ENCODE results near the gene TADA2B. TPM values are rescaled to one million over a fixed set of nuclear protein-coding genes. Genes with fewer than 3 reads are reported as not detected.

The TADA2B gene
- total RNA-seq, 6 donors from 2014 or later = 20.8 to 29.0 (median 26.2) TPM

DNA sequence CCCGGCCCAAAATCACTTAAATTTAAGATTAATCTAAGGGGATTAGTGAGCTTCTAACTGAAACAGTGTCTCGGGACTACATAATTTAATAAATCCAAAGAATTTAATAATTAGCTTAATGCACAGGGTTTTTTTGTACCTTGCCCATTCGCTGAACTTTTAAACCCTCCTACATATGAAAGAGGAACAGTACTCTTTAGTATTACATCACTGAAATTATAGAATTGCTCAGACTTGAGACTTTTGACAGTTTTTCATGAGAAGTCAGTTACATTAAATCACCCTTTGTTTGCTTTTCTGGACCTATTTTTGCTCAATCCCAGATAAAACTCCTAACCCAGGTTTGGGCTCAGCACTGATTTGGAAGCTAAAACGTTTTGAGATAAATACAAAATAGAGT is 2.4 kb upstream of the TADA2B start:
- TF ChIP-seq EP300 (IDR thresholded peaks at IDR 0.05) (no peak), POLR2A (IDR thresholded peaks at IDR 0.05) (no peak), POLR2AphosphoS5 (IDR thresholded peaks at IDR 0.05) (no peak)
- TF ChIP-seq, protein P1, sequence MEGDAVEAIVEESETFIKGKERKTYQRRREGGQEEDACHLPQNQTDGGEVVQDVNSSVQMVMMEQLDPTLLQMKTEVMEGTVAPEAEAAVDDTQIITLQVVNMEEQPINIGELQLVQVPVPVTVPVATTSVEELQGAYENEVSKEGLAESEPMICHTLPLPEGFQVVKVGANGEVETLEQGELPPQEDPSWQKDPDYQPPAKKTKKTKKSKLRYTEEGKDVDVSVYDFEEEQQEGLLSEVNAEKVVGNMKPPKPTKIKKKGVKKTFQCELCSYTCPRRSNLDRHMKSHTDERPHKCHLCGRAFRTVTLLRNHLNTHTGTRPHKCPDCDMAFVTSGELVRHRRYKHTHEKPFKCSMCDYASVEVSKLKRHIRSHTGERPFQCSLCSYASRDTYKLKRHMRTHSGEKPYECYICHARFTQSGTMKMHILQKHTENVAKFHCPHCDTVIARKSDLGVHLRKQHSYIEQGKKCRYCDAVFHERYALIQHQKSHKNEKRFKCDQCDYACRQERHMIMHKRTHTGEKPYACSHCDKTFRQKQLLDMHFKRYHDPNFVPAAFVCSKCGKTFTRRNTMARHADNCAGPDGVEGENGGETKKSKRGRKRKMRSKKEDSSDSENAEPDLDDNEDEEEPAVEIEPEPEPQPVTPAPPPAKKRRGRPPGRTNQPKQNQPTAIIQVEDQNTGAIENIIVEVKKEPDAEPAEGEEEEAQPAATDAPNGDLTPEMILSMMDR (IDR thresholded peaks at IDR 0.05) = no peak
- 81% methylated on average over 4 of the region's 4 CpGs for WGBS, 2 donors
- Histone ChIP-seq H3K9me3 (no peaks in the 10 kb centered on the region), H3K4me1 (peaks cover 23 to 35% (median 27%) of the 10 kb centered on the region in 4 donors), H3K27ac (no peak overlapping the region), H3K27me3 (no peaks in the 10 kb centered on the region), H3K4me3 (no peak overlapping the region), H3K36me3 (no peaks in the 10 kb centered on the region)
- no peak for ATAC-seq (ENCODE audit: low FRiP score in 2 of 2)
- no peak for DNase-seq

DNA sequence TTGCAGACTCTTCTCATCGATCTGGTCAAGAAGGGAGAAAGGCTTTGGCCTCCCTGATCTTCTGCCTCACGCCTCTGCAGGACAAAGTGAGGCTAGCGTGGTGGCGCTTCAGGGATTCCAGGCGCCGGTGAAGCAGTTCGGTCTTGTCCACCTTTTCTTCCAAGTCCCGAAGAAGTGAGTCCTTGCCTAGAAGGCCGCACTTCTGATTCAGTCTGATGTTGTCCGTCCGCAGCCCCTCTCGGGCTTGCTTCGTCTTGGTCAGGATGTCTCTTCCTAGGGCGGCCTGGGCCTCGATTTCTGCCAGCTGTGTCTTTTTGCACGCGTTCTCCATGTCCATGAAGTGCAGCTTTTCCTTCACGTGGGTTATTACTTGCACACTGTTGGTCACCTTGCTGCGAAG is 1.9 kb upstream of the TADA2B start:
- DNase-seq (no peak), ATAC-seq (ENCODE audit: low FRiP score in 2 of 2) (no peak)
- H3K27me3 ChIP-seq = no peaks in the 10 kb centered on the region
- TF ChIP-seq, protein P1 (IDR thresholded peaks at IDR 0.05) = no peak
- TF ChIP-seq POLR2A (IDR thresholded peaks at IDR 0.05) = no peak
- no peak for TF ChIP-seq EP300 (IDR thresholded peaks at IDR 0.05)
- TF ChIP-seq POLR2AphosphoS5 (IDR thresholded peaks at IDR 0.05) = no peak
- WGBS, 2 donors = 93 to 95% methylated on average over 19 of the region's 19 CpGs
- H3K36me3 ChIP-seq = no peaks in the 10 kb centered on the region
- H3K27ac ChIP-seq = no peak overlapping the region
- H3K9me3 ChIP-seq = no peaks in the 10 kb centered on the region
- no peak overlapping the region for H3K4me3 ChIP-seq
- peaks cover 27 to 40% (median 32%) of the 10 kb centered on the region in 4 donors for H3K4me1 ChIP-seq

DNA sequence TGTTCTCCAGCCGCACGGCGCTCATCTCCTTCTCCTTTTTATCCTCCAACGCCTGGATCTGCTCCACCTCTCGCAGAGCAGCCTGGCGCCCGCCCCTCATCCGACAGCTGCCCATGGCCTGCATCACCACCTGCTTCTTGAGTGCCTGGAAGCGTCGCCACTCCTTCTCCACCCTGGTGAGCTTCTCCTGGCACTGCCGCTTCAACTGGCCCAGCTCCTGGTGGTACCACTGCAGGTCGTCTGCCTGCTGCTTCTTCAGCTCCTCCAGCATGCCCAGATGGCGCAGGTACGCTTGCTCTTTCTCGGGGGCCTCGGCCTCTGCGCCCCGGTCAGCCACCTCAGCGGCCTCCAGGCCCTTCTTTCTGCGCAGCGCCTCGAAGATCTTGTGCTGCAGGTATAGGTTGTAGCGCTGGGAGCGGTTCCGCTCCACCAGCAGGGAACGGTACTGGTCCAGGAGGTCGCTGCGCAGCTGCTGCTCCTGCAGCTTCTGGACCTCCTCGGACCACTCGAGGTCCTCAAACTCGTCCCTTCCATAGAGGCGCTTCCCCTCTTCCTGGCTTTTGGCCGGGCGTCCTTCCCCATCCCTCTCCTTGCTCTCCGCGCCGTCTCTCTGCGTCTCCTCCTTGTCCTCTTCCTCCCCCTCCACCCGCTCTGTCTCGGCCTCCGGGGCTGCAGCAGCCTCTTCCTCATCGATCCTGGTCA is 1.2 kb upstream of the TADA2B start:
- Histone ChIP-seq H3K4me3 (peak overlapping the region; percentile 63 to 87 (median 72)), H3K9me3 (no peaks in the 10 kb centered on the region), H3K27me3 (no peaks in the 10 kb centered on the region), H3K36me3 (no peaks in the 10 kb centered on the region), H3K4me1 (peaks cover 27 to 47% (median 39%) of the 10 kb centered on the region in 4 donors), H3K27ac (peak overlapping the region; percentile 75 to 86 (median 84))
- TF ChIP-seq POLR2AphosphoS5 (IDR thresholded peaks at IDR 0.05) = no peak
- TF ChIP-seq POLR2A (IDR thresholded peaks at IDR 0.05) = no peak
- TF ChIP-seq EP300 (IDR thresholded peaks at IDR 0.05) = no peak
- TF ChIP-seq, protein P1 (IDR thresholded peaks at IDR 0.05) = no peak
- peak in 1 of 2 donors; percentile 79 for DNase-seq
- no peak for ATAC-seq (ENCODE audit: low FRiP score in 2 of 2)
- WGBS, 2 donors = 15% methylated on average over 37 to 40 of the region's 42 CpGs

DNA sequence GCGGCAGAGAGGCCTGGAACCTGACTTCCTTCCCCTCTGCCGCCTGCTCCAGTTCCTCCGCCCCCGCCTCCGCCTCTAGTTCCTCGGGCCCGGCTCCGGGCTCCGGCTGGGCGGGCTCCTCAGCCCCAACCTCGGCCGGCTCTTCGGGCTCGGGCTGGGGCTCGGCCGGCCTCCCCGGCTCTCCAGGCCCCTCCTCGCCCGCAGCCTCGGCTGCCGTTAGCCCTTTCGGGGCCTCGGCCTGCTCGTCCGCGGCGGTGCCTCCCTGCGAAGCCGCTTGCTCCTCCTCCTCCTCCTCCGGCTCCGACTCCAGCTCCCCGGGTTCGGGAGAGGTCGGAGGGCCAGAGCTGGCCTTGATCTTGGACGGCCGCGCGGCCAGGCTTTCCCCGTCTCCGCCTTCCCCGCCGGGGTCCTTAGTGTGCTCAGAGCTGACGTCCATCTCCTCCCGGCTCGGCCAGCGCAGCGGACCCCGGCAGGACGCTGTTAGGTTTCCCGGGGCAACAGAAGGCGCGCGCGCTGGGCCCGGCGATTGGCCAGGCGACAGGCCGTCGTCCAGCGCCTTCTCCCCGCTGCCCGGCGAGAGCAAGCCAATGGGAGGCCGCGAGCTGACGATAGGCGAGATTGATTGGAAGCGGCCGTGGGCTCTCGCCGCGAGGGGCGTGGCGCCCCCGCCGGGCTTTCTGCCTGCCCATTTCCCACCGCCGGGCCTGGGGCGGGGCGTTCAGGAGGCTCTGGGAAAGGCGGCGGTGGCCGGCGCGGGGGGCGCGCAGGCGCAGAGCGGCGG is 479 bp upstream of the TADA2B start:
- TF ChIP-seq EP300 (IDR thresholded peaks at IDR 0.05) = no peak
- peak; percentile 21 to 54 for TF ChIP-seq POLR2AphosphoS5 (IDR thresholded peaks at IDR 0.05)
- TF ChIP-seq, protein P1 (IDR thresholded peaks at IDR 0.05) = peak; percentile 34 to 96 (median 92)
- peak in 2 of 4 donors; percentile 46 to 54 for TF ChIP-seq POLR2A (IDR thresholded peaks at IDR 0.05)
- H3K4me3 ChIP-seq = peak overlapping the region; percentile 63 to 87 (median 72)
- peaks cover 27 to 50% (median 39%) of the 10 kb centered on the region in 4 donors for H3K4me1 ChIP-seq
- no peaks in the 10 kb centered on the region for H3K36me3 ChIP-seq
- WGBS, 2 donors = 0 to 2% methylated on average over 9 to 43 of the region's 90 CpGs
- no peaks in the 10 kb centered on the region for H3K9me3 ChIP-seq
- no peaks in the 10 kb centered on the region for H3K27me3 ChIP-seq
- ATAC-seq (ENCODE audit: low FRiP score in 2 of 2) (peak; percentile 96 to 97), DNase-seq (peak; percentile 98 to 99)
- peak overlapping the region; percentile 75 to 86 (median 84) for H3K27ac ChIP-seq

Data from upper lobe of left lung (tissue), 6 donors.